ENCODE data around the gene NACC1.

DNA sequence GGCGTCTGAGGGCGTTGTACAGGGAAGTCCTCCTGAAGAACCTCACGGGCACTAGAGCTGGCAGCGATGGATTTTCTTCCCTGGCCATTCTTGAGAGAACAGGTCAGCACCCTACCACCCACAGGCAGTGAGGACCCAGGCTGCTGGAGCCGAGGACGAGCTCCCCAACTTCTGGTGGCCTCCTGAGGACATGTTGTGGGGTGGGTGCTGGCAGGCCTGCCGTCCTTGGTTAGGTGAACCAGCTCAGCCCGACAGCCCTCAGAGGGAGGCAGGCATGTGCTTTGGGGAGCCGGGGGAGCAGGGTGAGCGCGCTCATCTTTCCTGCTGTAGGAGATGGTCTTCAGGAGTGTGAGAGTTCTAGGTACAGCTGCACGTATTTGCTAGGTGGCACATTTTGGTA is 30.8 kb upstream of the NACC1 start:
- TF ChIP-seq CTCF (conservative IDR thresholded peaks at IDR 0.05; ENCODE audit: low read length) (no peak), EZH2phosphoT487 (IDR thresholded peaks at IDR 0.05; ENCODE audit: borderline replicate concordance) (no peak)

Data from Loucy (cell line).